ENCODE measurements around the gene ARMH4.

The ARMH4 gene

GRCh38 chr14:58152014-58152857 is at the start of gene ARMH4:
ARMH4 (minus strand) TSS chr14:58152213; CDS start chr14:58139358, 12,855 bp downstream.
- DNase-seq, result peak; percentile 4 to 30 (median 18)

DNA sequence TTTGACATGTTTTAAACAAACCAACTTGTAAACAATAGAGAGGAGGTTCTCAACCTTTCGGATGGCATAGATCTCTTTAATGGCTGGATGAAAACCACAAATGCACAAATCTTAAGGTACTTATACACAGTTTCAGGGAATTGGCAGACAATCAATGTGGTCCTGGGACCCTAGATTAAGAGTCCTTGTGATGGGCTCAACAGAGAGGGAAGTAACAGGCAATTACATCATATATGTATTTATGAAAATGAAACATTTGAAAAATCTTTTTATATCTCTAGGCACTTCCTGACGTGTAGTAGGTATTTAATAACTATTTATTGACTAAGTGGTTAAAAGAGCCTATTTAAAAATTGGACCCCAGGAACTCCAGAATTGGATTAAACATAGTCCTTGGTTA is 48.8 kb upstream of the ARMH4 start:
- DNase-seq, result no peak

DNA sequence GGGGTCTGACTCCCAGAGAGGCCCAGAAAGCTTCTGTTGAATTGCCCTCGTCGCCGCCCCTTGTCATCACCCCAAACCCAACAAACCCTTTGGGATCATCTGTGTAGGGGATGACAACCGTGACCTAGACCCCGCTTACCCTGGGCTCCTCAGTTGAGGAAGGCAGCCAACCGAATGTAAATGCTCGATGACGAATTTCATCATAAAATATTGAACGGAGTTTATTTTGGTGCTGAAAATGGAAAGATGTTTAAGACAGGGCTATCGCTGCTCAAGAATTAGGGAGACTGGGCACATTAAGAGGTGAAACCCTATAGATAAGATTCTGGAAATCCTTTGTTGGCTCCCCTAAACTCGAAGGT is 48.4 kb upstream of the ARMH4 start:
- DNase-seq, result no peak

GRCh38 chr14:58199726-58200479 is 47.9 kb upstream of the ARMH4 start, which contains the start of gene ACTR10:
ACTR10 (plus strand) TSS chr14:58200149; CDS start chr14:58200218, 69 bp downstream.
- peak; percentile 74 to 78 (median 74) for DNase-seq

- no peak for DNase-seq
Observed at GRCh38 chr14:58198086-58198485, 46.1 kb upstream of the ARMH4 start.

DNA sequence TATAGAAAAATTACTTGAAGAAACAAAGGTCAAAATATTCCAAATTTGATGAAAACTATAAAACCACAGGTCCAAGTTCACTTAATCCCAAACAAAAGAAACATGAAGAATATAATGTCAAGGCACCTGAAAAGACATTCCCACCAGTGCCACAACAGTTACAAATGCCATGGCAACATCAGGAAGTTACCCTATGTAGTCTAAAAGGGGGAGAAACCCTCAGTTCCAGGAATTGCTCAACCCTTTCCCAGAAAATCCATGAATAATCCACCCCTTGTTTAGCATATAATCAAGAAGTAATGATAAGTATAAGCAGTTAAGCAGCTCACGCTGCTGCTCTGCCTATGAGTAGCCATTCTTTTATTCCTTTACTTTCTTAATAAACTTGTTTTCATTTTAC is 44.2 kb upstream of the ARMH4 start:
- DNase-seq, result no peak

DNA sequence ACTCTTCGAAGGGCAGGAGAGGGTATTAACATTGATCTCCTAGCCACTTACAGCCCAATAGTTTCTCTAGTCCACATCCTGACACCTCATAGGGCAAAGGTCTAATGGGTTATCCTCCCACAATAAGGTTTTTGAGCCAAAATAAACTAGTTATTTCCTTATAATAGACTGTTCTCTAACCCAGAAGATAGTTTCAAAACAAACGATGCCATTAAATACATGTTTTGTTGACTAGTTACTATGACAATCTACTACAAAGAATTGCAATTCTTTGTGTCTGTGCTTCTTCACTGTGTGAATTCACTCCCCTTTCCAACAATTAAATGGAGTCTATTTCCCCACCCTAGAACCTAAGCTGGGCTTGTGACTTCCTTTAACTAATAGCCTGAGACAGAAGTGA is 41.5 kb upstream of the ARMH4 start:
- no peak for DNase-seq

- no peak for DNase-seq
Observed at GRCh38 chr14:58191763-58192601, 40.0 kb upstream of the ARMH4 start.

- no peak for DNase-seq
Observed at GRCh38 chr14:58189176-58189575, 37.2 kb upstream of the ARMH4 start.

DNA sequence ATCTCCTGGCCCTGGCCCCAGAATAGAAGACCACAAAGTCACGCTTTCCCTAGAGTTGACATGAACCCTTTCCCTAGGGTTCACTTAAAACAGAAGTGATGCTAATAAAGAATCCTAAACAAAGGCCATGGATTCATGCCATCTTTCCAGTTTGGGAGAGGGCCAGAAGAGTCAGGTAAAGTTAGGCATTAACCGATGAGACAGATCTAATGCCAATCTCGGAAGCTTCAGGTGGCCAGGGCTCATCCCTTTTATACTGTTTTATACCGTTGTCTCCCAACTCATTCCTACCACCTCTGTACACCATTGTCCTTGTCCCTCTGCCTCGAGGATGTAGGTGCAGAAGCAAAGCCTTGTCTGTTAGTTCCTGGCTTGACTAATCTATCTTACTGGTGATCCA is 25.1 kb upstream of the ARMH4 start:
- DNase-seq, result no peak

DNA sequence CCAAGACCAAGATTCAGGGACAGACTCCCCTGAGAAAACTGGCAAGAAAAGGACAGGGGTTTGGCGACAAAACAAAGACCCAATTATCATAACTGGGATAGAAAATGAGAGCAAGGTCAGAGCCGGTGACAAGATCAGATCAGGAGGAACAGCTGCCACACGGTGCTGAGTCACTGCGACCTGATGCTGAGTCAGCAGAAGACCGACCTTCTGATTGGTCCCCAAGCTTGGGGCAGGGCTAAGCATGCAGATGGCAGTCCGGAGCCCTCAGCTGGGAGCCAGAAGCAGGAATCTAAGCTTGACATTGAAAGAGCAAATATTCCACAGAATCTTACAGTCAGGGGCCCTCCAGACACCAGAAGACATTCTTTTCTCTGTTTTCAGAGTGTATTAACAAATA is 19.1 kb upstream of the ARMH4 start:
- DNase-seq, result peak in 2 of 4 experiments; percentile 2 to 19

- no peak for DNase-seq
Observed at GRCh38 chr14:58167891-58168290, 15.9 kb upstream of the ARMH4 start.

DNA sequence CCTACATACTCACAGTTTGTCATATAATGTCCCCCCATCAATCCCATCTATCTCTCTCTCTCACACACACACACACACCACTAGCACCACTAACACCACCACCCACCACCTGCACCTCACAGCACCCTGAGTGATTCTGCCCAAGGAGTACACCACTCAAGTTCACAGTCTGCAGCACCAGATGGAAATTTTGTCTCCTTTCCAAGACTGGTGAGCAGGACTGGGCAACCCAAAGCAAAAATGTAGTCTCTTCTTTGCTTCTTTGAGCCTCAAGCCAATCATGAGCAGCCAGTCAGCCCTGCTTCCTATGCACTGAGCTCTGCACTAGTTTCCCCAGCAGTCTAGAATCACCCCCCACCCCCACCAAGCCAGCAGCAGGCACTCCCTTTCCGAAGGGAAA is 15.0 kb upstream of the ARMH4 start:
- DNase-seq, result no peak

DNA sequence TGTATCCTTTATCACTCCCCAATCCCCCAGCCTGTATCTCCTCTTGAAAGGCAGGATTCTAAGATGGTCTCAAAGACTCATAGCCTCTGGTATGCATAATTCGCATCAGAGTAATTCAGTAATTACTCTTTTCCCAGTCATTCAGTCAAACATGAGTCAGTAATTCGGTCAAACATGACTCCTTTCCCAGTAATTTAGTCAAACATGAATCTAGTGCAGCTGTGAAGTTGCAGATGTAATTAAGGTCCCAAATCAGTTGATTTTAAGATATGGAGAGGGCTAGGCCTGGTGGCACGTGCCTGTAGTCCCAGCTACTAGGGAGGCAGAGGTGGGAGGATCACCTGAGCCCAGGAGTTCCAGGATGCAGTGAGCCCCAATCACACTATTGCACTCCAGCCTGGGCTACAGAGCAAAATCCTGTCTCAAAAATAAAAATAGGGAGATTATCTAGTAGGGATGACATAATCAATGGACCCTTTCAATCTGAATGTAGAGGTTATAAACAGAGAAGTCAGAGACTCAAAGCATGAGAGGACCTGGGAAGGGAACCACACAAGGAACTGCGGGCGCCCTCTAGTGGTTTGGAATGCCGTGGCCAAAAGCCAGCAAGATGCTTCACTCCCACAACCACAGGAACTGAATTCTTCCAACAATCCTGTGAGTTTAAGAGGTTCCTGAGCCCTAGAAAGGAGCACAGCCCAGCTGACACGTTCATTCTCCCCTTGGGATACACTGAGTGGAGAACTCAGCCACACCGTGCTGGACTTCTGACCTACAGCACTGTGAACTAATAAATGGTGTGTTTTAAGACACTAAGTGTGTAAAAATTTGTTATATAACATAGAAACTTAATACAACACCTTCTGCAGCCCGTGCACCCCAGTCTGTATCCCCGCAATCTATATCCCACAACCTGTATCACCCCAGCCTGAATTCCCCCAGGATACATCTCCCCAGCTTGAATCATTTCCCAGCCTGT is 14.3 kb upstream of the ARMH4 start:
- peak; percentile 32 to 61 (median 42) for DNase-seq

- DNase-seq, result no peak
Observed at GRCh38 chr14:58160561-58160960, 8.5 kb upstream of the ARMH4 start.

- no peak for DNase-seq
Observed at GRCh38 chr14:58151133-58152013, 640 bp downstream of the ARMH4 start.

- no peak for DNase-seq
Observed at GRCh38 chr14:58150243-58150805, 1.7 kb downstream of the ARMH4 start.

DNA sequence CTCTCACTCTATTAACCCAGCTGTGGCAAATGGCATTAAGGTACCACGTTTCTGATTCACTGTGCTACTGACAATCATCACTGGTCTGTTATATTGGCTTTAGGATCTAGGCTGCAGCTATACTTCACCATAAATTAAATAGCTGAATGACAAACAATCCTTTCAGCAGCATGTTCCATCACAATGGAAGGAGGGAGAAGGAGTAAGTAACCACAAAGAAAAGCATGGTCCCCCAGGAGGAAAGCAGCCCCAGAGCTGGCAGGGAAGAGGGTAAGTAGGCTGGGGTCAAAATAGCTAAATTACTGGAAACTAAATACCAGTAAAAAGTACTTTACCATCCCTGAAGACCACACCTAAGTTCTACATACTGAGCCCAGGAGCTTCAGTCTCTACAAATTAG is 2.8 kb downstream of the ARMH4 start:
- no peak for DNase-seq

DNA sequence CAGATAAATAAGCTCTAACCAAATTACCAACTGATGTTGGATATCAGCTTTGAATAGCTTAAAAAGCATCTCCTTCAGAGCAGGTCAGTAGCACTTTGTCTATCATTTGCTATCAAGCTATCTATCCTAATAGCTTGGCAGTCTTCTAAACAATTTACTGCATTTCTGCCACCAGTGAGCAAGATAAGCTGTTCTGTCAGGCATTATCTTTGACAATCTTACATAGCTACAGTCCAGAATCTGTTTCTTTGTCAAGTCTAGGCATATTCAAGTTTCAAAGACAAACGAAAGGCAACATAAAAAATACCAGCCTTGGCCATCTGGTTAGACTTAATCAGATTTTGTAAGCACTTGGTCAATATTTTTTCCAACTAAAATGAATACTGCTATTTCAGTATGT is 5.6 kb downstream of the ARMH4 start:
- no peak for DNase-seq

DNA sequence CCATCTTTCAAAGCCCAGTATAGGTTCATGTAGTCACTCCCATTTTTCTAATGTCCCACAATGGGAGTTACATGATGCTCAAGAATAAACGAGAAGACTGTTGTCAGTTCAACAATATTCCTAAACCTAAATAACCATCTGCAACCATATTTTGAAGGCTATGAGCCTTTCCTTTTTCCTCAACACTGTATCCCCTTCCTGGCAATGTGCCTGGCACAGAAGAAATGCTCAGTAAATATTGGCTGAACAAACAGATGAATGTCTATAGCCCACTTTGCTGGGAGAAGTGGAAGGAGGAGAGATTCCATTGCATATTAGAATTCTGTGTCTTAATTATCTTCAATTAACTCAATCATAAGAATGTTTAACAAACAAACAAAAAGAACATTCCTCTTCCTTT is 6.1 kb downstream of the ARMH4 start:
- DNase-seq, result no peak

DNA sequence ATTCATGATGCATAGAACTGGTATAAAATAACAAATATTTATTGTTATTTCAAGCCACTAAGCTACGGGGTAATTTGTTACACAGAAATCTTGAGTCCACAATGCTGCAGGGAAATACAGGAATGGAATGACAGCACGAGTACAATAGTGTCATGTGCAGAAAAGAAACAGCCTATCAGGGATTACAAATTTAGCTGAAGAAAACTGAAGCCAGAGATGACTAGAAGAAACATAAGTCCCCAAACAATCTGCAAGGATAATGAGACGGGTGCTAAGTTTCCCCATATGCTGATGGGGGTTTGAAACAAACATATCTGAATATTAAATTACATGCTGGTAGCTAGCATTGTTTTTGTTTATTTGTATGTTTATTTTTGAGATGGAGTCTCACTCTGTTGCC is 8.9 kb downstream of the ARMH4 start:
- no peak for DNase-seq

Data from activated CD4-positive, CD25-positive, alpha-beta regulatory T cell (primary cell).